Panc1 (cell line): ENCODE measurements around the gene MYH3. TPM values are rescaled to one million over a fixed set of nuclear protein-coding genes. Genes with fewer than 3 reads are reported as not detected.

Experiments used
- ATAC-seq: fragments of 200-7000 bp; cut with Tn5 transposase; 2 replicates; pipeline ENCODE4 v1.9.1; 2020; ENCODE audit warnings: mild to moderate bottlenecking, moderate library complexity
- BruUV-seq: library from RNA; stranded (reverse); fragments of 400-500 nt; replicated peaks from 2 replicates; lab custom pipeline; 2021; lab: Mats Ljungman, UMichigan
- CTCF ChIA-PET: fragments of 300-600 bp; sonication (Branson Sonifier 250); formaldehyde crosslinking; loops from one replicate; lab custom pipeline; 2022; ENCODE audit warnings: antibody characterized with exemption; lab: Charles Lee
- POLR2A ChIA-PET: fragments of 300-600 bp; sonication (Branson Sonifier 250); formaldehyde crosslinking; loops from one replicate; lab custom pipeline; 2022; ENCODE audit warnings: antibody characterized with exemption; lab: Charles Lee
- DNase-seq: peaks from one replicate; pipeline ENCODE4 v3.0.0-alpha.2; 2010; ENCODE audit warnings: low read depth, low spot score
- H3K27ac ChIP-seq: 2 replicates; pipeline ENCODE4 v1.5.1; 2011; ENCODE audit warnings: mild to moderate bottlenecking, low read length, inconsistent platforms
- H3K27me3 ChIP-seq: fragments of 200-500 bp; sonication (Bioruptor generic); 2 replicates; pipeline ENCODE4 v1.6.0; 2014; ENCODE audit warnings: low read length, inconsistent platforms; ENCODE audit not compliant: control insufficient read depth, insufficient read depth
- H3K36me3 ChIP-seq: fragments of 200-500 bp; sonication (Bioruptor generic); 2 replicates; pipeline ENCODE4 v1.5.1; 2014; ENCODE audit warnings: inconsistent platforms, mild to moderate bottlenecking, low read length, moderate library complexity; ENCODE audit not compliant: control insufficient read depth, insufficient read depth
- H3K4me1 ChIP-seq: 2 replicates; pipeline ENCODE4 v1.5.1; 2011; ENCODE audit warnings: inconsistent platforms, mild to moderate bottlenecking, low read length, moderate library complexity; ENCODE audit not compliant: control insufficient read depth, insufficient read depth
- H3K4me3 ChIP-seq, 2 experiments: 2 replicates each; pipeline ENCODE4 v1.5.1; 2011 to 2012; ENCODE audit warnings: low read depth in 2 of 2, low read length in 2 of 2, mild to moderate bottlenecking in 2 of 2, inconsistent platforms in 1 of 2, moderate library complexity in 1 of 2
- H3K9me3 ChIP-seq: fragments of 200-500 bp; sonication (Bioruptor generic); 2 replicates; pipeline ENCODE4 v1.5.1; 2014; ENCODE audit warnings: low read depth, mild to moderate bottlenecking, inconsistent platforms, low read length, moderate library complexity; ENCODE audit not compliant: control insufficient read depth, insufficient read depth
- CTCF ChIP-seq: fragments of 450-650 bp; IDR thresholded peaks from 2 replicates; pipeline ENCODE4 v1.5.1; 2017; ENCODE audit warnings: mild to moderate bottlenecking
- POLR2AphosphoS5 ChIP-seq: IDR thresholded peaks from 2 replicates; pipeline ENCODE4 v1.6.1; 2012; ENCODE audit warnings: mild to moderate bottlenecking, low read depth, low read length, moderate library complexity
- REST ChIP-seq, 2 experiments: IDR thresholded peaks; 2 replicates each; pipeline ENCODE4 v1.6.1; 2011 to 2012; ENCODE audit warnings: low read depth in 2 of 2, control low read depth in 1 of 2, low read length in 1 of 2, mild to moderate bottlenecking in 1 of 2, moderate library complexity in 1 of 2; ENCODE audit not compliant: insufficient read depth in 1 of 2
- SIN3A ChIP-seq: IDR thresholded peaks from 2 replicates; pipeline ENCODE4 v1.6.1; 2012; ENCODE audit warnings: low read depth, mild to moderate bottlenecking, low read length, moderate library complexity, borderline replicate concordance; ENCODE audit not compliant: insufficient read depth
- TCF7L2 ChIP-seq: IDR thresholded peaks from 2 replicates; pipeline ENCODE4 v1.6.1; 2011; ENCODE audit warnings: mild to moderate bottlenecking, low read depth, low read length, inconsistent platforms
- in situ Hi-C: cut with HindIII; loops from 2 replicates; pipeline ENCODE4 v1.10.0; 2016; ENCODE audit warnings: low sequenced_read_pairs, low pct_unique_long_range_greater_than_20kb
- intact Hi-C: fragments of 100-400 bp; cut with micrococcal nuclease; formaldehyde crosslinking; loops from one replicate; pipeline ENCODE4 v1.10.0; 2022; ENCODE audit not compliant: unreplicated experiment
- total RNA-seq: library from RNA; stranded (reverse); gene quantifications from one replicate; pipeline ENCODE4 v1.2.1, GENCODE V29; 2021; ENCODE audit not compliant: unreplicated experiment

MYH3 gene
- total RNA-seq, 1 experiment from 2014 or later = 1.6 TPM

GRCh38 chr17:10646392-10646990 is 10.6 kb downstream of the MYH3 start:
- POLR2A ChIA-PET = no interaction called here
- CTCF ChIA-PET = interaction anchor here (0.6 to 1.2 kb wide), 6 partner anchors 11 to 229 kb away, joined by 3 to 6 read pairs (median 5); no protein-coding TSS in a partner anchor
- H3K4me1 ChIP-seq = no peaks in the 10 kb centered on the region
- in situ Hi-C loops (no loop called here), intact Hi-C loops (no loop called here)
- no peak overlapping the region for H3K27ac ChIP-seq
- H3K36me3 ChIP-seq = no peaks in the 10 kb centered on the region
- no peaks in the 10 kb centered on the region for H3K27me3 ChIP-seq
- peak; percentile 39 for DNase-seq
- peak; percentile 80 for ATAC-seq
- no peak for TF ChIP-seq SIN3A
- TF ChIP-seq CTCF = peak; percentile 90
- no peaks in the 10 kb centered on the region for H3K9me3 ChIP-seq
- no peak overlapping the region for H3K4me3 ChIP-seq
- BruUV-seq = no TSS peak

- Histone ChIP-seq H3K4me1 (no peaks in the 10 kb centered on the region), H3K27me3 (no peaks in the 10 kb centered on the region), H3K27ac (no peak overlapping the region), H3K36me3 (no peaks in the 10 kb centered on the region), H3K4me3 (no peak overlapping the region), H3K9me3 (no peaks in the 10 kb centered on the region)
- POLR2A ChIA-PET = no interaction called here
- ATAC-seq (no peak), DNase-seq (no peak)
- BruUV-seq = no TSS peak
- in situ Hi-C loops (no loop called here), intact Hi-C loops (no loop called here)
- TF ChIP-seq REST (IDR thresholded peaks at IDR 0.05; ENCODE audit: insufficient read depth in 1 of 2, low read depth in 2 of 2, low read length in 1 of 2) (no peak), CTCF (no peak)
- CTCF ChIA-PET = no interaction called here
Observed at GRCh38 chr17:10640475-10640874, 16.6 kb downstream of the MYH3 start.

- TF ChIP-seq SIN3A = no peak
- no peak for TF ChIP-seq REST (IDR thresholded peaks at IDR 0.05; ENCODE audit: insufficient read depth in 1 of 2, low read depth in 2 of 2, low read length in 1 of 2)
- TF ChIP-seq TCF7L2 = no peak
- no peak for TF ChIP-seq POLR2AphosphoS5
- no peaks in the 10 kb centered on the region for H3K36me3 ChIP-seq
- no peaks in the 10 kb centered on the region for H3K27me3 ChIP-seq
- no peak for ATAC-seq
- ChIA-PET POLR2A (no interaction called here), CTCF (no interaction called here)
- intact Hi-C loops (no loop called here), in situ Hi-C loops (no loop called here)
- no TSS peak for BruUV-seq
- no peak overlapping the region for H3K27ac ChIP-seq
- H3K4me3 ChIP-seq = no peak overlapping the region
- H3K4me1 ChIP-seq = no peaks in the 10 kb centered on the region
- DNase-seq = no peak
- no peaks in the 10 kb centered on the region for H3K9me3 ChIP-seq
Observed at GRCh38 chr17:10638151-10638550, 19.0 kb downstream of the MYH3 start.
